GM12873 (cell line): Measurements from ENCODE around the gene COL15A1.

ENCODE experiments used
- CTCF ChIP-seq: IDR thresholded peaks from 2 replicates; pipeline ENCODE4 v1.5.1; 2012; ENCODE audit warnings: low read depth, mild to moderate bottlenecking, moderate library complexity, low read length, control low read depth; ENCODE audit not compliant: insufficient read depth; ENCODE audit errors: missing control alignments

Gene COL15A1

GRCh38 chr9:99003308-99003707 lies 59.6 kb downstream of the COL15A1 start:
- no peak for TF ChIP-seq CTCF

- TF ChIP-seq CTCF = no peak
Measured at GRCh38 chr9:99004115-99004514, 60.4 kb downstream of the COL15A1 start.

GRCh38 chr9:99004717-99005460 lies 61.2 kb downstream of the COL15A1 start:
- no peak for TF ChIP-seq CTCF

GRCh38 chr9:99005651-99006050 lies 61.9 kb downstream of the COL15A1 start:
- TF ChIP-seq CTCF = no peak

GRCh38 chr9:99006511-99006910 lies 62.8 kb downstream of the COL15A1 start:
- no peak for TF ChIP-seq CTCF

GRCh38 chr9:99006979-99007378 lies 63.3 kb downstream of the COL15A1 start:
- TF ChIP-seq CTCF = no peak

- no peak for TF ChIP-seq CTCF
Measured at GRCh38 chr9:99008203-99008602, 64.5 kb downstream of the COL15A1 start.
